GM21360 (cell line): Measurements from ENCODE around the gene TFPI.

Source experiments
- ATAC-seq: cut with Tn5 transposase; IDR thresholded peaks from one replicate; pipeline ENCODE4 v1.9.1; 2021; ENCODE audit warnings: mild to moderate bottlenecking, moderate library complexity; ENCODE audit not compliant: unreplicated experiment

TFPI gene

GRCh38 chr2:187470698-187471097 lies 83.5 kb downstream of the TFPI start:
- no peak for ATAC-seq

- no peak for ATAC-seq
Observed at GRCh38 chr2:187469538-187469937, 84.7 kb downstream of the TFPI start.

GRCh38 chr2:187468262-187468661 lies 86.0 kb downstream of the TFPI start:
- no peak for ATAC-seq

GRCh38 chr2:187466129-187466792 lies 88.0 kb downstream of the TFPI start:
- ATAC-seq, result no peak

- ATAC-seq, result no peak
Observed at GRCh38 chr2:187462839-187463238, 91.4 kb downstream of the TFPI start.

- ATAC-seq, result no peak
Observed at GRCh38 chr2:187461294-187462261, 92.7 kb downstream of the TFPI start.

GRCh38 chr2:187459256-187459655 lies 95.0 kb downstream of the TFPI start:
- ATAC-seq, result no peak

- ATAC-seq, result no peak
Observed at GRCh38 chr2:187453078-187453641, 101.1 kb downstream of the TFPI start.

GRCh38 chr2:187451510-187451909 lies 102.7 kb downstream of the TFPI start:
- ATAC-seq, result no peak

GRCh38 chr2:187447336-187447735 lies 106.9 kb downstream of the TFPI start:
- ATAC-seq, result no peak

- ATAC-seq, result no peak
Observed at GRCh38 chr2:187446711-187447110, 107.5 kb downstream of the TFPI start.

GRCh38 chr2:187445051-187445450 lies 109.2 kb downstream of the TFPI start:
- no peak for ATAC-seq

- ATAC-seq, result no peak
Observed at GRCh38 chr2:187442778-187443177, 111.5 kb downstream of the TFPI start.

GRCh38 chr2:187442378-187442777 lies 111.9 kb downstream of the TFPI start:
- ATAC-seq, result no peak

- ATAC-seq, result no peak
Observed at GRCh38 chr2:187440101-187440675, 114.0 kb downstream of the TFPI start.

GRCh38 chr2:187438455-187438854 lies 115.8 kb downstream of the TFPI start:
- no peak for ATAC-seq

GRCh38 chr2:187435756-187436155 lies 118.5 kb downstream of the TFPI start:
- no peak for ATAC-seq

- no peak for ATAC-seq
Observed at GRCh38 chr2:187435078-187435477, 119.2 kb downstream of the TFPI start.

GRCh38 chr2:187434342-187434785 lies 119.9 kb downstream of the TFPI start:
- no peak for ATAC-seq

- ATAC-seq, result no peak
Observed at GRCh38 chr2:187431911-187432310, 122.3 kb downstream of the TFPI start.

- no peak for ATAC-seq
Observed at GRCh38 chr2:187429989-187430388, 124.2 kb downstream of the TFPI start.
